Dedifferentiated amniotic fluid mesenchymal stem cell (primary cell): Measurements from ENCODE around the gene PIERCE2.
"Not testable (repeated sequence)": the region's sequence is repeated elsewhere in the genome, so short reads cannot be mapped to it uniquely, and the experiment has no call there.

Experiments used
- DNase-seq: peaks from one replicate; pipeline ENCODE4 v3.0.0-alpha.2; 2016; ENCODE audit errors: extremely low spot score

The PIERCE2 gene, protein sequence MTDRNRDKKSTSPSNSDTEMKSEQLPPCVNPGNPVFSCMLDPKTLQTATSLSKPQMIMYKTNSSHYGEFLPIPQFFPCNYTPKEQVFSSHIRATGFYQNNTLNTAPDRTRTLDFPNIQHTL

DNA sequence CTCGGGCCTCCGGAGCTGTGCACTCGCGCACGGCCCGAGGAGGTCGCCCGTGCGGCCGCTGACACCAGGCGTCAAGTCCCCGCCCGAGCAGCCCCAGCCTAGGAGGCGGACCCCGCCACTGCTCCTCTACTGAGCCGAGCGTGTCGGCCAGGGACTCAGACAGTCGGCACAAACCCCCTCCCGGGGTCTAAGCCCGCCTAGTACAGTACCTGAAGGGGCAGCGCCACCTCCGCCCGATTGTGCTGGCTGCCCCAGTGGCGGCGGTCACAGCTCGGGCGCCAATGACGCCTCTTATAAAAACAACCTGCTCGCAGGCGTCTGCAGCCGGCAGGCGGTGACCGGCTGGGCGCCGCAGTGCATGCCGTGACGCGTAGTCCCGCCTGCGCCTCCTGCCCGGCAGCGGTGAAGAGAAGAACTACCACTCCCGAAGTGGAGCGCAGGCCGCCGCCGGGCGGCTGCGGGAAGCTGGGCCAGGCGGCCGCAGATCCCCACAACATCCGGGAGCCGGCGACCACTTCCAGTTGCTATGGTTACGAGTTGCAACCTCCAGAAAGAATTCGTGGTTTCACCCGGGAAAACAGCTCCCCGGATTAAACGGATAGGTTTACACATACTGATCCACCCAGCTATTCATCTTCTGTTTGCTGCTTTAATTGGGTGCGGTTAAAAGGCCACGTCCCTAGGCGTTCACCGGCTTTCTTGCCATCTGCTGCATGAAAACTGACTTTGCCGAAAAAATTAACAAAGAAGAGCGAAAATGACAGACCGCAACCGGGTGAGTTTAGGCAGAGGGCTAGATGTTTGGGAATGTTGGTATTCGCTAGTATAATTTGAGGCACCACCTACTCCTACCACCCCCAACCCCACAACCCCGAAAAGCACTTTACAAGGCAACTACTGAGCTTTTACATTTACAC, at the start of gene PIERCE2, which contains the start of gene CCPG1:
PIERCE2 (plus strand) TSS at position 484 of the 917 bp plus-strand sequence; CDS start at position 758, 274 bp downstream.
CCPG1 (minus strand) TSS at position 348 of the 917 bp plus-strand sequence. CDS start 18,935 bp downstream, outside the sequence.
- DNase-seq, result peak; percentile 92

DNA sequence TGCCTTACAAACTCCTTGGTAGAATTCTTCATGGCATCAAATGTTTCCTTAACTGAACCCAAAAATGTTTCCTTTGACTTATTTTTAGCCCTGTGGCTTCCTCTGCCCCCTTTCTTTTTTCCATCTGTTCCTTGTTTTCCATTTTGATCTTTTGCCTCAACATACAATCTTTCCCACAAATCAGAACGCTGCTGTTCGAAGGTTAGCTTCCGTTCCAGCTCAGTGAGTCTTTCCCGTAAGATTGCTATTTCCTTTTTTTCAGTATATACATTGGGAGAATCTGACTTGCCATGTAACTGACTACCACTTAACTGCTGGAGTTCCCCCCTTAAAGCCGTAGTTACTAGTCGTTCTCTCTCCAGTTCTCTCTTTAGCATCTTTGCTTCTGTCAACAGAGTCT, 48.0 kb upstream of the PIERCE2 start:
- no peak for DNase-seq

DNA sequence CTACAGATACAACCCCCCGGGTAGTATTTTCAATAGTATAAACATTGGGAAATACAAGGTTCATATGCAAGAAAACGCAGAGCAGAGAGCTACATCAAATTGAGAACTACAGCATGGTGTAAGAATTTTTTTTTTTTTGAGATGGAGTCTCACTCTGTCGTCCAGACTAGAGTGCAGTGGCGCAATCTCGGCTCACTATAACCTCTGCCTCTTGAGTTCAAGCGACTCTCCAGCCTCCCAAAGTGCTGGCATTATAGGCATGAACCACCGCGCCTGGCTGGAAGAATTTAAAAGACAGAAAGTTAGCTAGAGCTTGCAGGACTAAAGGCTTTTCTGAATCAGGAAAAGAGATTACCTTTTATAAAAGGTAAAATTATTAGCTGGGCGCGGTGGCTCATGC, 47.2 kb upstream of the PIERCE2 start:
- DNase-seq, result no peak

DNA sequence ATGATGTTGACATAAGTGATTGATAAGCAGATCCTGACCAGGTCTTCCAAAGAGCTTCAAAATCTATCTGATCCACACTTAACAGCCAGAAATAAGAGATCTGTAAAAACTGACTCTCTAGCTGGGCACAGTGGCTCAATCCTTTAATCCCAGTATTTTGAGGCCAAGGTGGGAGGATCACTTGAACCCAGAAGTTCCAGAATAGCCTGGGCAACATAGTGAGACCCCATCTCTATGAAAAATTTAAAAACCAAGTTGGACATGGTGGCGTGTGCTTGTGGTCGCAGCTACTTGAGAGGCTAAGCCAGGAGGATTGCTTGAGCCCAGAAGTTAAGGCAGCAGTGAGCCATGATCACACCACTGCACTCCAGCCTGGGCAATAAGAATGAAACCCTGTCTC, 45.7 kb upstream of the PIERCE2 start:
- DNase-seq, result no peak

DNA sequence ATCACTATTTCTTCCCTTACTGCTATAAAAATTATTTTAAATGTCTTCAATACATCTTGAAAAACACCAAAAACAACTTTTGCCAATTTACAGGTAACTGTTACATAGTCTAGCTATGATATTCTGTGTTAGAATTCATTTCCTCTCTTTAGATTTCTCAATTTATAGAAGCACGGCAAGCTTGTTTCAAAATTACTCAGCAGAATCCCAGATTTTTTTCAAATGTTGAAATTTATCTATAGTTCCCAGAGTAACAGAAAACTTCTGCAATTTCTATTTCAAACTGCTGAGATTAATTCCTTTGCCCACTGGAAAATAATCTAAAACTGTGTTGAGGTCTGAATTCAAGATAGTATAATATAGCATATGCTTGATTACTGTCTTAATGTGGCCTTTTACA, 41.3 kb upstream of the PIERCE2 start:
- DNase-seq, result no peak

DNA sequence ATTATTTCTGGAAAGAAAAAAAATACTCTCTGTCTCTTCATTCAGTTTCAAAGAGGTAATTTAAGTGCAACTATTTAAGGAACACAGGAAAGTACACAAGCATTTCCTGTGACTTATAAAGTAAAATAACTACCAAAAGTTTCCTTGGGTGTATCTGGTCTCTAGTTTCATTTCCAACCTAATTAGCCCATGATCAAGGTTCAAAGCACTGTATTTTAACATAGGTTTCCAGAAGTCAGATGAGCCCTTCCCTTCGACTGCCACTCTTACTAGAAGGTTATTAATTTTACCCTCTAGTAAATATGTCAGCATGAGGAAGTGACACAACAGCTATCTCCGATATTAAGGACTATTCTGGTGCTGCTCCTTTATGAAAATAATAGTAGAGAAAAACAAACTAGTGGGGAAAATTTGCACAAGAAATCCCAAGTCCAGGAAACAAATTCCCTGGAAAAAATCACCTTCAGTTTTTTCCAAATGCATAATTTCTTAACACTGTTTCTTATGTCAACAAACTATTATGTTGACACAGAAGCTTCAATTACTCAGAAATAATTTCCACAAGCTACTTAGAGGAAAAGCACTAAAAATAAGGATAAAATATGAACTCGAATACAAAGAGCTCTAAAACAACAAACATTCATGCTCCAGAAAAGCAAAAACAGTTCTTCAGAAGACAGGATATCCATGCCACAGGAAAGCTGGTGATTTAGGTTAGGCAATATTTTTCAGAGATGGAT, 35.4 kb upstream of the PIERCE2 start:
- DNase-seq, result no peak

DNA sequence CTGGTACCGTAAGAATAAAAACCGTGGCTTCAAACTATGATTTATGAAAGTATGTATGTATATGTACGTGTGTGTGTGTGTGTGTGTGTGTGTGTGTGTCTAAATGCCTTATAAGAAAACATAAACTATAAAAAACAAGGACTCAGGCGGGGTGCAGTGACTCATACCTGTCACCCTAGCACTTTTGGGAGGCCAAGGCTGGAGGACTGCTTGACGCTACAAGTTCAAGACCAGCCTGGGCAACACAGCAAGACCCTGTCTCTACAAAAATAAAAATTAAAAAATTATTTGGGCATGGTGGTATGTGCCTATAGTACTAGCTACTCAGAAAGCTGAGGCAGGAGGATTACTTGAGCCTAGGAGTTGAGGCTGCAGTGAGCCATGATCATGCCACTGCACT, 29.2 kb upstream of the PIERCE2 start:
- DNase-seq, result no peak

DNA sequence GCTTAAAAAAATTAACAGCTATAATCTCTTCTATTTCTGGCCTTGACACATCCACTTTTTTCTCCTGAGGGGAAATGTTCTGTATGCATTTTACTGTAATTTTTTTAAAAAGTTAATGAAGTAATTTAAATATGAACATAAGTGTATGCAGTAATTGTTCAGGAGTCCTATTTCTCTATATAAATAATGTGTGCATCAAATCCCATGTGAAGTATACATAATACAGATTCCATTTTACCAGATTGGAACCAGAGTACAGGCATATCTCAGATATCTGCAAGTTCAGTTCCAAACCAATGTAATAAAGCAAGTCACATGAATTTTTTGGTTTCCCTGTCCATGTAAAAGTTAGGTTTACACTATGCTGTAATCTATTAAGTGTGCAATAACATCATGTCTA, 26.7 kb upstream of the PIERCE2 start:
- no peak for DNase-seq

DNA sequence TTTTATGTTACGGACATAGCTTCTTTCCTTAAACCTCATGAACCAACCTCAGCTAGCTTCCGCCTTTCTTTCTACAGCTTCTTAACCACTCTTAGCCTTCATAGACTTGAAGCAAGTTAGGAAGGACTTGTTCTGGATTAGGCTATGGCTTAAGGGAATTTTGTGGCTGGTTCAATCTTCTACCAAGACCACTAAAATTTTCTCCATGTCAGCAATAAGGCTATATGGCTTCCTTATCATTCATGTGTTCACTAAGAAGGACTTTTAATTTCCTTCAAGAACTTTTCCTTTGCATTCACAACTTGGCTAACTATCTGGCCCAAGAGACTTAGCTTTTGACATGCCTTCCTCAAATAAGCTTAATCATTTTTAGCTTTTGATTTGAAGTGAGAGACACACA, 24.6 kb upstream of the PIERCE2 start:
- no peak for DNase-seq

DNA sequence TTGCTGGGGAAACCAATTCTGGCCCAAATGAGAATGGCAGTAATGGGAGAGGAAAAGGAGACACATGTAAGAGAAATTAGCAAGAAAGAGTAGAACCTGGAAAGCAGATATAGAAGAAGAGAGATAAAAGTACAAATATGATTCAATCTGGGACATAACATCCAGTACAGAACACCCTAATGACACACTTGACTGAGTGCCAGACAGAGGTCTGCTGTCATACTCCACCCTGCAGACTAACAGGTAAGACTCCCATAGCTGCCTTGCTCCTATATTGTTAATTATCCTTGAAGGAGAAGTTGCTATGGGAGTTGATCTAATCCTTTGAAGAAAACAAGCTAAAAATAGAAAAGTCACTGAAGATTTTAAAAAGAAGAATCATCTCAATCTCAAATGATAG, 21.3 kb upstream of the PIERCE2 start:
- no peak for DNase-seq

DNA sequence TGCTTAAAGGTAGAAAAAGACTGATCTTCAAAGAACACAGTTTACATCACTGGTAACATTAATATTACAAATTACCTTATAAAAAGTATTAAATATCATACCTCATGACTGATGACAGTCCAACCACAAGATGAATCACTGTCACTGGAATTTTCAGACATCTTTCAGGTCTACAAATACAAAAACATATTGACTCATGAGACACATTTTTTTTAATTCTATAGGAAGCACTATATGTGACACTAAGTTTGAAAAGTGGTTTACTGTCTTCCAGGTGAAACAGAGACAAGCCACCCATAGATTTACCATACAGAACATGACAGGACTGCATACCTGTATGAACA, 19.1 kb upstream of the PIERCE2 start:
- DNase-seq, result no peak

DNA sequence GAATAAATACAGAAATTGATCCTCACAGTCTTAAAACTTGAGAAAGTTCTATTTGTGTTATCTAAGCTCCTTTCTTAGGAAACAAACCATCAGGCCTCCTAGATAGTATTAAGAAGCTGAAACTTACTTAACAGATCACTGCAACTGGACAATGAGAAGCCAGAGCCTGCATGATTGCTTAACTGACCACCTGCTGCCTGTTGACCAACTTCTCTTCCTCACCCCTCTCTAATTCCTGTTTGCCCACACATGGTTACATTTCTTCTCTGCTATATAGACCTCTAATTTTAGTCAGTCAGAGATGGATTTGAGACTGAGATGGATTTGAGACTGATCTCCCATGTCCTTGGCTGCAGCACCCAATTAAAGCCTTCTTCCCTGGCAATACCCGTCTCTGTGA, 13.6 kb upstream of the PIERCE2 start:
- DNase-seq, result no peak

DNA sequence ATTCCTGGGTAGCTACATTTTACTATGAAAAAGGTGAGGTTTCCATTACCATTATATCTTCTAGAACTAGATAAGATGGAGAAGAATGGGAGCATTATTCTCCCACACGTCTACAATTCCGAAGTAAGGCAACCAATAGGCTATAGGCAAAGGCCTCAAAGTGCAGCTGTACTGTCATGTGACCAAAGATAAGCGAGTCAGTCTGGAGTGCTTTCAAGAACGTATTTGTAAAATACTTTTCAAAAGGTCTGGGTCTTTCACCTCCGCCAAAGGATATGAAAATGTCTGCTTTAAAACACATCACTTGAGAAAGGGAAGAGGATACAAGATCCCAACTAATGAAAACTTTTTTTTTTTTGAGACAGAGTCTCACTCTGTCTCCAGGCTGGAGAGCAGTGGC, 10.1 kb upstream of the PIERCE2 start:
- DNase-seq, result no peak

DNA sequence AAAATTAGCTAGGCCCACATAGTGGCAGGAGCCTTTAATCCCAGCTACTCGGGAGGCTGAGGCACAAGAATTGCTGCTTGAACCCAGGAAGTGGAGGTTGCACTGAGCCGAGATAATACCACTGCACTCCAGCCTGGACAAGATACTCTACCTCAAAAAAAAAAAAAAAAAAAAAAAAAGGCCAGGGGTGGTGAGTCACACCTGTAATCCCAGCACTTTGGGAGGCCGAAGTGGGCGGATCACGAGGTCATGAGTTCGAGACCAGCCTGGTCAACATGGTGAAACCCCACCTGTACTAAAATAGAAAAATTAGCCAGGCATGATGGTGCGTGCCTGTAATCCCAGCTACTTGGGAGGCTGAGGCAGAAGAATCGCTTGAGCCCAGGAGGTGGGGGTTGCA, 8.2 kb upstream of the PIERCE2 start:
- DNase-seq, result not testable (repeated sequence)

DNA sequence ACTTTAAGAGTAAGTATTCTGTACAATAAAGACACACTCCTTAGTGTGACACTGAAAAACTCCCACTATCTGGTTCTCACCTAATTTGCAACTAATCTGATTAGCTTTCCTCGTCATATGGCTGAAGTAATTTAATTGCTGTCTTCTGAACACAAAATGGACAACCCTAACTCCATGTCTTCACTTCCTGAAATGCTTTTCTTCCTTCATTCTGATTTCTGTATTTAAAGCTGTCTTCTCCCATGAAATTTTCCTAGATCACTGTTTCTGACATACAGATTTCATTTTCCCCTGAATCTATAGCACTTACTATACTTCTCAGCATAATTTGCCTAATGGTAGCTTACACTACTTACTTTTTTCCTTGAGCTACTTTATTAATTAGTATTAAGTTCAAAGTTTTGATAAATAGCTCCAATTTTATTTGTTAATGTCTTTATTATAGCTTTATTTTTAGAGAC, 6.5 kb upstream of the PIERCE2 start:
- no peak for DNase-seq

DNA sequence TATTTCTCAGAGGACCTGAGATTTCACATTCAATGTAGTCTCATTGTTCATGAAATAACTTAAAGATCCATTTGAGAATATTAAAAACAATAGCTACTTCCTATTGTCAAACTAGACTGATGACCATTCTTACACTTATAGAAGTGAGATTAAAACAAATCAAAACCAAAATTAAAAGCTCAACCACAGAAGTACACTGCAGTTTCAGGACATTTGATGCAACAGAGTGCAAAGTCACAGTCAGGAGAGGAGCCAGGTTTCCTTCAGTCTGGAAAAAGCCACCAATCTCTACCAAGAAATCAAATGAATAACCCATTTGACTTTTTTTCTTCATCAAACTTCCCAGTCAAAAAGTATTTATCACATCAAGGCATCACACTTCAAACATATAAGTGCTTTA, 5.6 kb upstream of the PIERCE2 start:
- peak; percentile 80 for DNase-seq

DNA sequence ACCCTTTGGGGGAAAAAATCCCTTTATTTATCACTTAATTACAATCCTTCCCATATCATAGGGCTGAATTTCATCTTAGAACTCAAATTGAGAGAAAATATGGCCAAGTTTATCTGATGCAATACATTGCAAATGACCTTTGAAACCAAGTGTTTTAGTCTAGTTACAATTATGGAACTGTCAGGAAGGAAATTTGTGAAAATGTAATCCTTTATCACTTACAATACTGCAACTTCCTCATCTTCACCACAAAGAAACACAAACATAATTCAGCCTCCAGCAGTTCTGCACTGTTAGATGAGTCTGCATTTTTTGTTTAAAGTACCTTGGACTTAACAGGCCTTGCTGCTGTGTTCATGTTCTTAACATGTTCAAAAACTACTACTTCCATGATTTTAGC, 4.8 kb upstream of the PIERCE2 start:
- peak; percentile 84 for DNase-seq

DNA sequence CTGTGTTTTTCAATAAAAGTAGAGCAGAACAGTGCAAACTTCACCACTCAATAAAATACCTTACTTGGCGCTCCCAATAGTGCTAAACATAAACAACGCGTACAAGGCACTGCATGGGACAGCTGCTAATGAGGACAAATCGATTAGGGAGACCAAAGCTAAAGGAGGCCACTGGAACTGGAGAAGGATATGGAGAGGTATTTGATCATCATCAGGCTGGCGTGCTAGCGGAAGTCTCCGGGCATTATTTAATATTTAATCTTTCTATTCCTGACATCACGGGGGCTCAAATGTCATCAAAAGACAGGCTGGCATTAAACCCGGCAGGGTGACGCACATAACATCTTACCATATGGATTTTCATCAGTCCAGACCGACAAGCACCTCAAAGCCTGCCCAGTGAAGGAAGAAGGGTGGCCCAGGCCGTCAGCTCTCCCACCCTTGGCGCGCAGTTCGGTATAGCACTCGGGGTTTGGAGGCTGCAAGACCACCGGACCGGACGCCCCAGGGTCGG, 740 bp upstream of the PIERCE2 start:
- DNase-seq, result peak; percentile 25

DNA sequence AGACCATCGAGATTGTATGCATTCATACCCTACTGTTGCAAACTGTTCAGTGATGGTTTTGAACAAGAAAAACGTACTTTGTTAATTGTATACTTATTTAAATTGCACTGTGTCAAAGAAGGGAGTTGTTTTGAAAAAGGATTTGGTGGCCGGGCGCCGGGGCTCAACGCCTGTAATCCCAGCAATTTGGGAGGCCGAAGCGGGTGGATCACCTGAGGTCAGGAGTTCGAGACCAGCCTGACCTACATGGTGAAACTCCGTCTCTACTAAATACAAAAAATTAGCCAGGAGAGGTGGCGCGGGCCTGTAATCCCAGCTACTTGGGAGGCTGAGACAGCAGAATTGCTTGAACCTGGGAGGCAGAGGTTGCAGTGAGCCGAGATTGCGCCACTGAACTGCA, 681 bp downstream of the PIERCE2 start:
- not testable (repeated sequence) for DNase-seq

DNA sequence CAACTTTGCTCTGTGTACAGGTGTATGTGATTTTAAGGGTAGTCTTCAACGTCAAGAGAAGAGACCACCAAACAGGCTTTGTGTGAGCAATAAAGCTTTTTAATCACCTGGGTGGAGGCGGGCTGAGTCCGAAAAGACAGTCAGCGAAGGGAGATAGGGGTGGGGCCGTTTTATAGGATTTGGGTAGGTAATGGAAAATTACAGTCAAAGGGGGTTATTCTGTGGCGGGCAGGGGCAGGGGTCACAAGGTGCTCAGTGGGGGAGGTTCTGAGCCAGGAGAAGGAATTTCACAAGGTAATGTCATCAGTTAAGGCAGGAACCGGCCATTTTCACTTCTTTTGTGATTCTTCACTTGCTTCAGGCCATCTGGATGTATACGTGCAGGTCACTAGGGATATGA, 9.4 kb downstream of the PIERCE2 start:
- DNase-seq, result not testable (repeated sequence)

DNA sequence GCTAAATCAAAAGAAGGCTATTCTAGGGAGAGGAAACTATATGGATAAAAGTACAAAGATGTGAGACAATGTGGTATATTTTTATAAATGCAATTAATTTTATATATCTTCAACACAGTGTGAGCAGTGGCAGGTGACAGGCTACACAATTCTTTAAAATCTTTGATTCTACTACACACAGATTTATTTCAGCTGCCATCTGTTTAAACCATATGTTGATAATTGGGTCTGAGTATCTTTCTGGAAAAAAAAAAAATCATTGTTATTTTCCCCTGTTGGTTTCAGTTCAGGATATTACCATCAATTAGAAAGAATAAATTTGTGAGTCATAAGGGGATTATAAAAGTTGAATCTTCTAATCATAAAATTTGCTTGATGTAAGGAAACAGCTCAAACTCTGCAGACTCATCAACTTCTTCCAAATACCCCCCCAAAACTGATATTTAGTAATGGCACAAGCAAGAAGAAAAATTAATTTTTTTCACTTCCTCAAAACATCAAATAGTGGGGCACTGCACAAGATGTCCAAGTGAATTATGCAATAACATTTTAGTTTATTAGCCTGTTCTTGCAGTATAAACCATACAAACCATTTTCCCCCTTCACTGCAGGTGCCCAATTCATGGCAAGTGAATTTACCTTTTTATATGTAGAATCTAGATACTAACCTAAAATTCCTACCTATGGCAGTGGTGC, 12.0 kb downstream of the PIERCE2 start:
- DNase-seq, result no peak

DNA sequence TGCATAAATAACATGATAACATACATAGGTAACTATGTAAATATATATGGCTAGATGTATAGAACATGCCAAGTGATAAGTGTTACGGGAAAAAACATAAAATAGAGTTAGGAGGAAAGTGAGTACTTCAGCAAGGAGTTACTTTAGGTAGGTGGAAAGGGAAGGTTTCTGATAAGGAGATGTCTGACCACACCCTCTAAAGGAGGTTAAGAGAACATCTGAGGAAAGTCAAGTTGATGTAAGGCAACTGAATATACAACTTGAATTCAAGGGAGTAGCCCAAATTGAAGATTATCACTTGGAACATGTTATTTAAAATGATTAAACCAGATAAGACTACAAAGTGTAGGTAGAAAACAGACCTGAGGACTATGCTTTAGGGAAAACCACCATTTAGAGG, 13.8 kb downstream of the PIERCE2 start:
- DNase-seq, result no peak
